GM18868 (cell line): ENCODE data around the gene APOL5.
"Not testable (repeated sequence)": the region's sequence is repeated elsewhere in the genome, so short reads cannot be mapped to it uniquely, and the experiment has no call there.

Experiments
- ATAC-seq: cut with Tn5 transposase; IDR thresholded peaks from one replicate; pipeline ENCODE4 v1.9.1; 2021; ENCODE audit warnings: mild to moderate bottlenecking, moderate library complexity; ENCODE audit not compliant: unreplicated experiment

The APOL5 gene, protein sequence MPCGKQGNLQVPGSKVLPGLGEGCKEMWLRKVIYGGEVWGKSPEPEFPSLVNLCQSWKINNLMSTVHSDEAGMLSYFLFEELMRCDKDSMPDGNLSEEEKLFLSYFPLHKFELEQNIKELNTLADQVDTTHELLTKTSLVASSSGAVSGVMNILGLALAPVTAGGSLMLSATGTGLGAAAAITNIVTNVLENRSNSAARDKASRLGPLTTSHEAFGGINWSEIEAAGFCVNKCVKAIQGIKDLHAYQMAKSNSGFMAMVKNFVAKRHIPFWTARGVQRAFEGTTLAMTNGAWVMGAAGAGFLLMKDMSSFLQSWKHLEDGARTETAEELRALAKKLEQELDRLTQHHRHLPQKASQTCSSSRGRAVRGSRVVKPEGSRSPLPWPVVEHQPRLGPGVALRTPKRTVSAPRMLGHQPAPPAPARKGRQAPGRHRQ

DNA sequence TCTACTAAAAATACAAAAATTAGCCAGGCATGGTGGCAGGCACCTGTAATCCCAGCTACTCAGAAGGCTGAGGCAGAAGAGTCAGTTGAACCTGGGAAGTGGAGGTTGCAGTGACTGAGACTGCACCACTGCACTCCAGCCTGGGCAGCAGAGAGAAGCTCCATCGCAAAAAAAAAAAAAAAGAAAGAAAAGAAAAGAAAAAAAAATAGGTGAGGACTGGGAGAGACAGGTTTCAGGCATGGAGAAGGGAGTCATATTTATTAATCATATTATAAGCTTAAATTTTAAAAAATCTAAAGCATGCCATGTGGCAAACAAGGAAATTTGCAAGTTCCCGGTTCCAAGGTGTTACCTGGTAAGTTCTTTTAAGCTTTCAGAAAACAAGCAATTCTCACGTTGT is at the start of gene APOL5:
APOL5 (plus strand) TSS at position 301 of the 400 bp plus-strand sequence; CDS start at position 301, 0 bp downstream.
- ATAC-seq: no peak

DNA sequence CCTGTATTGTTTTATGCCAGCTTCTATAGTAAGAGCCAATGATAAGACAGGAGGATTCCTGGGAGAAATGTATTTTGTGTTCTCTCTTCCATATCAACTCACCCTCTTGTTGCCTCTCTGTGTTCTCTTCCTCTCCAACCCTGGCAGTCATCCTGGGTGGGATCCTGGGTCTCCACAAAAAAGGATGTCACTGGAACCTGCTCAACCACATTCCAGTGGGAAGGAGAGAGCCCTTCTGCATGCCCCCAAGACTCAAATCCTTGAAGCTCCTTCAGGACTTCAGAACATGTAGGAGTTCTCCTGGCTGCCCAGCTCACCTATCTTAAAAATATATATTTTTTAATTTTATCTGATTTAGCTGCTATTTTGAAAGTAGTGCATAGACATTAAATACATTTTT is 43.3 kb upstream of the APOL5 start:
- ATAC-seq: no peak

DNA sequence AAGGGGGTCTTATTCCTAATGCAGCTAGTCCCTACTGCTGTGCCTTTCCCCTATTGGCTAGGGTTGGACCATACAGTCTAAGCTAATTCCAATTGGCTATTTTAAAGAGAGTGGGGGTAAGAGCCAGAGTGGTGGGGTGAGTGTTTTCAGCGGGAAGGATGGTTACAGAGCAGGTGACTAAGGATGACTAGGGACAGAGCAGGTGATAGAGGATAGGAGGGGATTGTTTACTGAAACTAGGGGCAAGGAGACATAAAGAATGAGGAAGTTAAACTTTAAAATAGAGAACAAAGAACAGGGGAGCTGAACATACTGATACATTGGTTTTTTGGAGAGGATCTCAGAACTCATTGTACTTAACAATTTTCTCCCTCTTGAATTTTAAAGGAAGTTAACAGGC is 41.6 kb upstream of the APOL5 start:
- ATAC-seq: not testable (repeated sequence)

DNA sequence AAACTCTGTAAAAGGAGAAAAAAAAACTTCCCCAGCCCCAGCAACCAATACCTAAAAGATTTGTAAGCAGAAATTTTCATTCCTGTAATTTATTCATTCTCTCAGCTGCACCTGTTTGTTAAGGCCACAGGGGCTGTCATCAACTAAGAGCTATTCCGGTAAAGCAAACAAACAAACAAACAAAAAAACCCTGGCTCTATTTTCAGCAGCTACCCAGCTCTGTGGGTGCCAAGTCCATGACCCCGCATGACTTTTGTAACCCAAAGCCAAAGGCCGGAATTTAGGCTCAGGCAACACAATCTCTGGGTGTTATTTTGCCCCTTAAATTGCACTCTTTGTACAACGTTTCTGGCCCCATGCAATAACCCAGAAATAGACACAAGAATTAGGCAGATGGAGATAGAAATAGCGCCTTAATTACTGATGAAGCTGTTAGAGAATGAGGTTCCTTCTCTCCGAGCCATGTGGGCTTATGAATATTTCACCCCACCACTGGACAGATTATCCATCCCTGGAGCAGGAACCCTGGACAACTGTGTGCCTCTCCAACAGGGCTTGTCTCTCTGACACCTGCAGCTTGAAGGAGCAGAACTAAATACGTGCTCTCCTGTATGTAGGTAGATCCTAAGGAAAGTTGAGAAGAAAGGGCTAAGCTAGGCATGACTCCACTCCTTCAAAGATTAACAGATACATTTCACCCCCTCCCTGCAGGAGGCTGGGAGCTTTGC is 40.0 kb upstream of the APOL5 start:
- ATAC-seq: no peak

DNA sequence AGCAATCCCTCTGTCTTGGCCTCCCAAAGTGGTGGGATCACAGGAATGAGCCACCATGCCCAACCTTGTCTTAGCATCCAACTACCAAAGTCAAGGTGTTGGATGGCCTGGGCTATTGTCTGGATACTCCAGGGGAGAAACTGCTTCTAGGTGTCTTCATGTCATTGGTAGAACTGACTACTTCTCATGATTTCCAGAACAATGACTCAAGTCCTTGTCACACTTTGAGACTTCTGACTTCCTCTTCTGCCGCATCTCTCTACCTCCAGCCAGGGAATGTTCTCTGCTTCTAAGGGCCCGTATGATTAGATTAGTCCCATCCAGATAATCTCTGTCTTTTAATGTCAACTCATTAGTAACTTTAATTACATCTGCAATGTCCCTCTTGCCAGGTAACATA is 38.8 kb upstream of the APOL5 start:
- no peak for ATAC-seq

DNA sequence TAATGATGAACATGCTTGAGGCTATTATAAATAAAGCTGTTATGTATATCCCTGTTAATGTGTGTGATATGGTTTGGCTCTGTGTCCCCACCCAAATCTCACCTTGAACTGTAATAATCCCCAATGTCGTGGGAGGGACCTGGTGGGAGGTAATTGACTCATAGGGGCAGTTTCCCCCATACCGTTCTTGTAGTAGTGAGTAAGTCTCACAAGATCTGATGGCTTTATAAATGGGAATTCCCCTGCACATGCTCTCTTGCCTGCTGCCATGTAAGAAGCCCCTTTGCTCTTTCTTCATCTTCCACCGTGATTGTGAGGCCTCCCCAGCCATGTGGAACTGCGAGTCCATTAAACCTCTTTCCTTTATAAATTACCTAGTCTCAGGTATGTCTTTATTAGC is 38.2 kb upstream of the APOL5 start:
- ATAC-seq: not testable (repeated sequence)

- ATAC-seq: no peak
Measured at GRCh38 chr22:35681454-35682052, 36.1 kb upstream of the APOL5 start.

DNA sequence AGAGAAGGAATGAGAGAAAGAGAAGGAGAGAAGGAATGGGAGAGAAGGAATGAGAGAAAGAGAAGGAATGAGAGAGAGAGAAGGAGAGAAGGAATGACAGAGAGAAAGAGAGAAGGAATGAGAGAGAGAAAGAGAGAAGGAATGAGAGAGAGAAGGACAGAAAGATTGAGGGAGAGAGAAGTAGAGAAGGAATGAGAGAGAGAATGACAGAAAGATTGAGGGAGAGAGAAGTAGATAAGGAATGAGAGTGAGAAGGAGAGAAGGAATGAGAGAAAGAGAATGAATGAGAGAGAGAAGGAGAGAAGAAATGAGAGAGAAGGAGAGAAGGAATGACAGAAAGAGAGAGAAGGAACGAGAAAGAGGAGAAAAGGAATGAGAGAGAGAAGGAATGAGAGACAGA is 34.1 kb upstream of the APOL5 start:
- ATAC-seq: no peak

DNA sequence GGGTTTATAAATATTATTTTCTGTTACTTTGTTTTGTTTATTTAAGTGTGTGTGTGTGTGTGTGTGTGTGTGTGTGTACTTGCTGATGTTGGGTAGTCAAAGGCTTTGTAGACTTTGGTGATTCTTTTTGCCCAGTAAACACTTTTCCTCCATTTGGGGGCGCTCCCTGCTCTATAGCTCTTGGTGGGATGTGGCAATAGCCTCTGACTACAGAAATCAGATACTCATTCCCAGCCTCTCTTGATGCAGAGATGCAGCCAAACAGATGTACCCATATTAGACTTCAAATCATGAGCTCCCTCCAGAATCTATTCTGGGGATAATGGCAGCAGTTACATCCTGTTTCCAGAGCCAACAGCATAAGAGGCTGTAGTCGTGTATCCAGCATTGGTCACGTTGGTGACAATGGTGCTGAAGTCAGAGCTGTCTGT is 33.4 kb upstream of the APOL5 start:
- ATAC-seq: no peak

- no peak for ATAC-seq
Measured at GRCh38 chr22:35684732-35685131, 32.9 kb upstream of the APOL5 start.

DNA sequence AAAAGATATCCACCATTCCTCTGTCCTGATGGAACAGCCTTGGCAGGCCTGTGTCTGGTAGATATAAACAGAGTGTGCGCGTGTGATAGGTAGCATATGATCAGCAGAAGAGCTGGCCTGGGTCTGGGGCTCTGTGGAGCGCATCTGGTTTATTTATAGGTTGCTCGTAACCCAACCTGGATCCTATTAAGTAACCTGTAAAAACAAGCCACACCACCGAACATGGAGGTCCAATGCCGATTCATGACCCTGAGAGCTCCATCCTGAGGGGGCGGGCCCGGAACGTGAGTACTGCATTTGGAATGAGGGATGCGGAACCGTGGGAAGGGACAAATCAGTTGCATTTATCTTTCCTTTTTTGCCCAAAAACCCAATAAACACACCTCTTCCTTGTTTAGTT is 31.9 kb upstream of the APOL5 start:
- ATAC-seq: no peak

DNA sequence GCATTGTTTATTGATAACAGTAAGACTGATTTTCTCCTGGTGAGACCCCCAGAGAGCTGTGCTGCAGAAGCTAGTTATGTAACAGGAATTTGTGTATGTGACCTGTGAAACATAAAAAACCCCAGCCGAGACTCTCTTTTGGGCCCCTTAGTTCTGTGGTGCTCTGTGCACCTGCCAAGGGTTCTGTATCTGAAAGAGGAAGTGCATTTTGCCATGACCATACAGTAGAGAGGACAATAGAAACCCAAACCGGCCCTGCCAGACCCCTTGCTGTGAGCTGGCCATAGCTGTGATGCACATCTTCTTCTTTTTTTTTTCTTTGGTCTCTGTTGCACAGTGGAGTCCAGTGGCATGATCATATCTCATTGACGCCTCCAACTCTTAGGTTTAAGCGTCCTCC is 31.4 kb upstream of the APOL5 start:
- ATAC-seq: no peak

DNA sequence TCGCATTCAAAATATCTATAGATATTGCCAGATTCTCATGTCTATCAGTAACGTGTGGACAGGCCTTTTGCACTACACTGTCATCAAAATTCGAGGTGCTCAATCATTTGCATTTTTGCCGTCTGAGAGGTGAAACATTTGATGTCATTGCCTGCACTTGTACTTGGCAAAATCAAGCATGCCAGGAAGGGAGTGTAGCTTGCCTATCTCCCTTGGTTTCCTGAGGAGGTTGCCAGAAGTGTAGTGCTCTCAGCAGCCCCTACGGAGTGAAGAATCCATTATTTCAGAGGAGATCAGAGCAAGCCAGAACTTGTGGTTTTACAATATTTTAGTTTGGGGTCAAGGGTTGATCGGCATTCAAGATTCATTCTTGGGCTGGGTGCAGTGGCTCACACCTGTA is 30.2 kb upstream of the APOL5 start:
- ATAC-seq: no peak

- no peak for ATAC-seq
Measured at GRCh38 chr22:35688913-35689675, 28.6 kb upstream of the APOL5 start.

- ATAC-seq: no peak
Measured at GRCh38 chr22:35690001-35690400, 27.7 kb upstream of the APOL5 start.

DNA sequence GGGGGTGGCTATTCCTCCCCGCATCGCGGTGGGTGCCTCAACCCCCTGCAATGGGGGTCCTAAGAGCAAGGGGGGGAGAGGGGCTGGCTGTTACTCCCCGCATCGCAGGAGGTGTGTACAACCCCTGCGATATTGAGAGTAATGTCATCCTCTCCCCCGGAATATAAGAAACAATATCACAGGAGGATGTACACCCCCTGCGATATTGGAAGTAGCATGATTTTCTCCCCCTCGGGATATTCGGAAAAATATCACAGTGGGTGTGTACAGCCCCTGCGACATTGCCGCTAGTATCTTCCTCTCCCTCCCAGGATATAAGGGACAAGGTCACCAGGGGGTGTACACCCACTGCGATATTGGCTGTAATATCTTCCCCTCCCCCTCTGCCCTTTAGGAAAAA is 22.5 kb upstream of the APOL5 start:
- no peak for ATAC-seq

DNA sequence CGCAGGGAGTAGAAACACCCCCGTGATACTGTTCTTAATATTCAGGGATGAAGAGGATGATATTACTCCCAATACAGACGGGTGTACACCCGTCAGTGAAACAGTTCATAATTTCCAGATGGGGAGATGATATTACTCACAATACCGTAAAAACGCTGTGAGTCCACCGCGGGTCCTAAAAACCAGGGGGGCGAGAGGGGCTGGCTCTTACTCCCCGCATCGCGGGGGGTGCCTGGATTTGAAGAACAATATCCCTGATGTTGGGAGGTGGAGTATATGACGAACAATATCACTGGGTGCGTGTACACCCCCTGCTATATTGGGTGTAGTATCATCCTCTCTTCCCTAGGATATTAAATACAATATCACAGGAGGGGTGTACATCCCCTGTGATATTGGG is 20.5 kb upstream of the APOL5 start:
- no peak for ATAC-seq

- not testable (repeated sequence) for ATAC-seq
Measured at GRCh38 chr22:35699852-35700251, 17.8 kb upstream of the APOL5 start.

- no peak for ATAC-seq
Measured at GRCh38 chr22:35703861-35704584, 13.6 kb upstream of the APOL5 start.

DNA sequence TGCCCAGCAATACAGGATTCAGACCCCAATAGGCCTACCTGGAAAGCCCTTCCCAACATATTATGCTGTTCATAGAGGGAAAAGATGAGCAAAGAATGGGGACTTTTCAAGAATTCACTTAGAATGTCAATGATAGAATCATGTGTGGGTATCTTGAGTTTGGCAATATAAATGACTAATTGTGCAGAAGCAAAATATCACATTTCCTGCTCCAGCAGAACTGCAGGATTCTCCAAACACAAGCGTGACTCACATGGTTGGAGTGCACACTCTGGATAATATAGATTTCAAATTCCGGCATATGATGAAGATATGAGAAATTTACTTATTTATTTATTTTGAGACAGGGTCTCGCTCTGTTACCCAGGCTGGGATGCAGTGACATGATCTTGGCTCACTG is 12.5 kb upstream of the APOL5 start:
- ATAC-seq: no peak
